HG02970 (cell line): Measurements from ENCODE around the gene CD63.

ENCODE experiments used
- ATAC-seq: cut with Tn5 transposase; IDR thresholded peaks from one replicate; pipeline ENCODE4 v1.9.1; 2021; ENCODE audit warnings: mild to moderate bottlenecking, moderate library complexity, moderate number of reproducible peaks; ENCODE audit not compliant: unreplicated experiment, low FRiP score

CD63 gene

GRCh38 chr12:55694188-55694515, 34.7 kb downstream of the CD63 start:
- ATAC-seq: no peak

- no peak for ATAC-seq
These were observed 35.3 kb downstream of the CD63 start for GRCh38 chr12:55693323-55694187.

DNA sequence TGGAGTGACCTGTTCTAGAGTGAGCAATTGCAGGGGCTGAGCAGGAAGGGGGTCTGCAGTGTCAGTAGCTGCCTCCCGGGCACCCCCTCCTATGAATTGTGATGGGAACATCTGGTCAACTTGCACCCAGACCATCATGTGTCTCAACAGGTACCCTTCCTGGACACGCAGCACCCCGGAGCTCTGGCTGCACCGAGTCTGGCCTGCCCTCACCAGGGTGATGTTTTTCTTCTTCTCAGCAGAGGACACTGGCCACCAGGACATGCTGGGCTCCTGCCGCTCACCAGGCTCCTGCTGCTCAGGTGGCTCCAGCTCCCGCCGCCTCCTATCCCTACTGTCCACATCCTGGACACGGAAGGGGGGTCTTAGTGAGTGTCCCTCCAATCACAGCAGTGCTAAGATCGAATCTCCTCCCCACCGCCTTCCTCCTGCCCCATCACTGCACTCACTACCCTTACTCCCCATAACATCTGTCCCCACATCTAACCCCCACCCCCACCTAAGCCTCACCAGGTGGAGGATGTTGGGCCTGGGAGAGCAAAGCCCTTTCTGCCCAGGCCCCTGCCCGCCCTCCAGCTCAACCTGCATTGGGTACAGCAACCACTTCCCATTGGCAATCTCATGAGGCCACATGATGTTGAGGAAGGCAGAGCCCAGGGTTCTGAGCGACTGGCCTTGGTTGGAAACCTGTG, 36.0 kb downstream of the CD63 start:
- no peak for ATAC-seq

- ATAC-seq: no peak
These were observed 39.8 kb downstream of the CD63 start for GRCh38 chr12:55688716-55689655.

- no peak for ATAC-seq
These were observed 41.1 kb downstream of the CD63 start for GRCh38 chr12:55687746-55688145.

DNA sequence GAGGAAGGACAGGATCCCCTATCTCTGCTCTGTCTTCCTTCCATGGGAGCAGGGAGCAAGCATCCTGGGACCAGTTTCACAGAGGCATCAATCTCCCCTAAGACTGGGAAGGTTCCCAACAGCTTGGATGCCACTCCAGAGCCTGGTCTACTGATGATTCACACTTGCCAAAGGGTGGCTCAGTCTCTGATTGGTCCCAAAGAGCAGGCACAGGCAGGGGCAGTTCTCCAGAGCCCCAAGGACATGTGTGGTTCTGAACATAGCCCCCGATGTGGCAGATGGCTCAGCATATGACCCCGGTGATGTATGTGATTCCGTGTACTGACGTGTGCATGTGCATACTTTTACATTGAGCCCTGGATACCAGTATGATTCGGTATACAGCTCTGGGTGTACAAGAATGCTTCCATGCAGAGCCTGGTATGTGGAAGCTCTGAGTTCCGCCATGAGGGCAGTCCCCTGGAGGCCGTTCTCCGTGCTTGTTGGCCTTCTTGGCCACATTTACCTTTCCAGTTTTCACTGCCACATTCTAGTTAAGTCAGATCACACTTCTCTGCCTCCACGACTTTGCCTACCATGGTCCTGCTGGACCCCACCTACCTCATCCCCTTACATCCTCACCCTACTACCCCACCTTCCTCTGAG, 42.3 kb downstream of the CD63 start:
- no peak for ATAC-seq

DNA sequence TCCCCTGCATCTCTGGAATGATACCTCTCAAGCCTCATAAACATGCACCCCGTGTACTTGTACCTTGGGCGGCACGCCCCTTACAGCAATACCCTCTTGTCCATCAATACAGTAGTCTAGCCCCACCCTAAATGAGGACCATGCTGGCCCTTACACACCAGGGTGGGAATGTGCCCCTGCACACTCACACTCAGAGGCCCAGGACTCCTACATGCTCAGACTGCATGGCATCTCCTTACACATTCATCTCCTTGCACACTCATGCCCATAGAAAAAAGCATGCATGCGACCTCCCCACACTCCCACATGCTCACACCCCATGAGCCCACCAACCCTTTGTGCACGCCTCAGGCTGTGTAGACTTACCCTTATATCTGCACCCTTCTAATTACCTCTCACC, 43.1 kb downstream of the CD63 start:
- ATAC-seq: no peak

DNA sequence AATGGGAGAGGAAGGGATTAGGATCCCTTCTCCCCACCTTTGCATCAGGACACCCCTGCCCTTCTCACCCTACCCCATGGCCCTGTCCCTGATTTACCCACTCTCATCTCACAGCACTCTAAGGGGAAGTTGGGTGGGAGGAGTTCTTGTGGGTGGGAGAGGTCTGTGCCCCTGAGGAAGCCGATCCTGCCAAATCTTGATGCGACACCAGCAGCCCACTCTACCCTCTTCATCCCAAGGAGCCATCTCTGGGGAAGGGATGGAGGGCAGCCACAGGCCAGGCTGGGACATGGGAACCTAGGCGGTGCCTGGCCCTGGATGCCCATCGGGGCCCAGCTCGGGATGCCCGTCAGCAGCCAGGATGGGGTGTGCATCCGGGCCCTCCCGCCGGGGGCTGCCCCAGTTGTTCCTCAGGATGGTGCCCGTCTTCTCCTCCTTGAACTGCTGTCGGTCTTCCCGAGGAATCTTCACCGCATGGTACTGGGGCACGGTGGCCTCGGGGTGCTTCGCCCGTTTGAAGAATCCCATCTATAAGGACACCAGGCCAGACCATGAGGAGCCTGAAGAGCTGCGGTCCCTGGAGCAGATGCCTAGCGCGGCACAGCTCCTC, 43.9 kb downstream of the CD63 start:
- ATAC-seq: no peak

DNA sequence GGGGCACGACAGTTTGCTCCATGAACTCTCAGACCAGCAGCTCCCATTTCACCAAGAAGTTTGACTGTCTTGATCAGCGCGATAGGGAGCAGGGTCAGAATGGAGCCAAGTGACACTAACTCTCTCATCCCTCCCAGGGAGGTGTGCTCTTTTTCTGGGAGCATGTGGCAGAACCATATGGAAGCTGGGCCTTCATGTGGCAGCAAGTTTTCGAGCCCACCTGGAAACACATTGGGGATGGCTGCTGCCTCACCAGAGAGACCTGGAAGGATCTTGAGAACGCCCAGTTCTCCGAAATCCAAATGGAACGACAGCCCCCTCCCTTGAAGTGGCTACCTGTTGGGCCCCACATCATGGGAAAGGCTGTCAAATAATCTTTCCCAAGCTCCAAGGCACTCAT, 45.1 kb downstream of the CD63 start:
- no peak for ATAC-seq

- ATAC-seq: no peak
These were observed 46.6 kb downstream of the CD63 start for GRCh38 chr12:55682087-55682796.

DNA sequence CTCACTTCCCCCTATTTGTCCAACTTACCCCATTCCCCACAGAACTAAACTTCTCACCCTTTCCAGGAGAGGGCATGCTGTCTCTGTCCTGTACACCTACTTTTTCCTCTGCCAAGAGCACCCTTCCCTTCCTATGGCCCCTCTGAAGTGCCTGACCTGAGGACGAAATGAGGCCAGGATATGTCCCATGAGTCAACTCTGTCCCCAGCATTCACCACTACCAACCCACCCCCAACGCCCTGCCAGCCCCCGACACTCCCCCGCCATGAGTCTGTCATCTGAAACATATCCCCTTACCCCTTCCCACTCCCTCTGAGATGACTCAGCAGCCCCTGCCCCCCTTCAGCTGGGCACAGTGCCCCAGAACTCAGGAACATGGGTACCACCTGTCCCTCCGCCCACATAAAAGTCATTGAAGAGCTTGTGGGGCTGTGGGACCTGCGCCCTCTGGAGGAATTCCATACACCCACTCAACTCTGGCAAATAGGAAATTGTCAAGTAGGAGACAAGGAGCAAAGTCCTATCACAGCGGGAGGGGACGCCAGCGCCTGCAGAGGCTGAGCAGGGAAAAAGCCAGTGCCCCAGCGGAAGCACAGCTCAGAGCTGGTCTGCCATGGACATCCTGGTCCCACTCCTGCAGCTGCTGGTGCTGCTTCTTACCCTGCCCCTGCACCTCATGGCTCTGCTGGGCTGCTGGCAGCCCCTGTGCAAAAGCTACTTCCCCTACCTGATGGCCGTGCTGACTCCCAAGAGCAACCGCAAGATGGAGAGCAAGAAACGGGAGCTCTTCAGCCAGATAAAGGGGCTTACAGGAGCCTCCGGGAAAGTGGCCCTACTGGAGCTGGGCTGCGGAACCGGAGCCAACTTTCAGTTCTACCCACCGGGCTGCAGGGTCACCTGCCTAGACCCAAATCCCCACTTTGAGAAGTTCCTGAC, 47.4 kb downstream of the CD63 start:
- no peak for ATAC-seq

- no peak for ATAC-seq
These were observed 49.1 kb downstream of the CD63 start for GRCh38 chr12:55679691-55680090.

- no peak for ATAC-seq
These were observed 52.1 kb downstream of the CD63 start for GRCh38 chr12:55676707-55677106.

GRCh38 chr12:55675666-55676065, 53.1 kb downstream of the CD63 start:
- ATAC-seq: no peak
